GM12891 (cell line): ENCODE results near the gene NPTXR.

Source experiments
- PAX5 ChIP-seq: IDR thresholded peaks from 2 replicates; pipeline ENCODE4 v1.6.1; 2011; ENCODE audit warnings: low read length, moderate library complexity, mild to moderate bottlenecking; ENCODE audit not compliant: insufficient read depth, severe bottlenecking
- POLR2A ChIP-seq: IDR thresholded peaks from 2 replicates; pipeline ENCODE4 v1.6.1; 2011; ENCODE audit warnings: low read depth, low read length, control low read depth
- POLR2AphosphoS5 ChIP-seq: IDR thresholded peaks from 2 replicates; pipeline ENCODE4 v1.6.1; 2011; ENCODE audit warnings: low read depth, low read length, control low read depth
- POU2F2 ChIP-seq: IDR thresholded peaks from 2 replicates; pipeline ENCODE4 v1.6.1; 2011; ENCODE audit warnings: low read depth, mild to moderate bottlenecking, control low read depth, low read length, moderate library complexity
- SPI1 ChIP-seq: IDR thresholded peaks from 2 replicates; pipeline ENCODE4 v1.6.1; 2011; ENCODE audit warnings: low read depth, low read length, control low read depth
- TAF1 ChIP-seq: IDR thresholded peaks from 2 replicates; pipeline ENCODE4 v1.6.1; 2011; ENCODE audit warnings: low read depth, low read length, control low read depth

DNA sequence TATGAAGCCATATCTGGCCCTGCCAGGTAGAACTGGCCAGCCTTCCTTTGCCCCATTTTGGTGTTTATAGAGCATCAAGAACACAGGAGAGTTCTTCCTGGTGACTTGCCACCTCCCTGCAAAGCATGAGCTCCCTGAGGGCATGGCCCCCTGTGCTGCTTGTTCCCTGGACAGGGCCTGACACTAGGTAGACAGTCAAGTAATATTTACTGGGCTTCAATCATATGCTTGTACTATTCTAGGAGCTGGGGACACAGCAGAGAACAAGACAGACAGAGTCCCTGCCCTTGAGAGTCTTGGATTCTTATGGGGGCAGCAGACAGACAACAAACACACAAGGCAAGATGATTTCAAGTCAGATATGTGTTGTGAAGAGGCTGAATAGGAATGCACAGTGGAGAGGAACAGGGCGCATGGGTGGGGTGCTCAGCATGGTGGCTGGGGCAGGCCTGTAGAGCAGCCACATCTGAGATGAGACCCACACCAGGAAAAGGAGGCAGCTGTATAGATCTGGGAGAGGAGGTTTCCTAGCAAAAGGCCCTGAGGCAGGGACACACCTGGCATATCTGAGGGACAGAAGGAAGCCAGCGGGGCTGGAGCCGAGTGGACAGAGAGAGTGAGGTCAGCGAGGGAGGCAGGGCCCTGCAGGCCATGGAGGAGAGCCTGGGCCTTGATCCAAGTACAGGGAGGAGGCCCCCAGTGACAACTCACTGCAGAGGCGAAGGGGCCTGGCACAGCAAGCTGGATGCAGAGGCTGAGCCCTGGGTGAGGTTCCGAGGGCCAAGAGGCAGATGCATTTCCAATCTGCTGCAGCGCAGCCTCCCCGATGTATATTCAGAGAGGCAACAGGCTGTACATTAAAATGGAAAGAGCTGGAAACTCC lies 38.4 kb upstream of the NPTXR start:
- no peak for TF ChIP-seq POLR2AphosphoS5
- no peak for TF ChIP-seq POLR2A
- TF ChIP-seq TAF1, result no peak
- TF ChIP-seq POU2F2, result no peak
- no peak for TF ChIP-seq SPI1
- no peak for TF ChIP-seq PAX5
